ENCODE results near the gene JAK1. TPM values are rescaled to one million over a fixed set of nuclear protein-coding genes. Genes with fewer than 3 reads are reported as not detected.
A peak's percentile ranks its signal among the peaks of the same experiment; 100 is the strongest.

The JAK1 gene
- total RNA-seq, 1 experiment from 2014 or later, result 339 TPM

DNA sequence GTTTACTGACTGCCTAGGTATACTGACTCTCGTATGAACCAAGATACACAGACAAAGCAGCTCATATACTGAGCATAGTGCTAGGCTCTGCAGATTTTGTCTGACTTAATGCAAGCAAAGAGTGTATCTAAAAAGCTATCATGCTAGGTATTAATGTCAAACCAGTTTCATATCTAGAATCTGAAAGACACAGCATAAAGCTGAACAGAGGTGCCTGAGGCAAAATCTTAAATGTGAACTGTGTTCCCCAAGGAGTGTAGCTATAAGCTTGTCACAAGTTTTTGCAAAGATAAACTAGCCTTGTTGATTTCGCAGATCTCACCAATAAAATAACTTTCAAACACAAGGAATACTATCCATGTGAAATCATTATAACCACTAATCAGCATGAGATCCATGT lies 18.1 kb downstream of the JAK1 start:
- Histone ChIP-seq H3K9me3 (ENCODE audit: low read depth, low read length, poor library complexity, severe bottlenecking) (no peaks in the 10 kb centered on the region), H3K36me3 (ENCODE audit: insufficient read depth, low read length, poor library complexity, severe bottlenecking) (no peaks in the 10 kb centered on the region), H3K4me3 (ENCODE audit: low read depth, low read length, poor library complexity, severe bottlenecking) (no peak overlapping the region), H3K27me3 (replicated peaks; ENCODE audit: insufficient read depth, low read depth, low read length, poor library complexity) (no peaks in the 10 kb centered on the region), H3K27ac (ENCODE audit: low read depth, low read length, poor library complexity, severe bottlenecking) (peak overlapping the region; percentile 86), H3K4me1 (ENCODE audit: insufficient read depth, low read length, poor library complexity, severe bottlenecking) (peaks cover 82% of the 10 kb centered on the region)
- DNase-seq (ENCODE audit: low spot score), result no peak
- BruUV-seq (replicated peaks), result no TSS peak
- no peak for TF ChIP-seq EZH2 (IDR thresholded peaks at IDR 0.05; ENCODE audit: borderline replicate concordance, low read depth, low read length, poor library complexity, severe bottlenecking)
- TF ChIP-seq, protein P1, sequence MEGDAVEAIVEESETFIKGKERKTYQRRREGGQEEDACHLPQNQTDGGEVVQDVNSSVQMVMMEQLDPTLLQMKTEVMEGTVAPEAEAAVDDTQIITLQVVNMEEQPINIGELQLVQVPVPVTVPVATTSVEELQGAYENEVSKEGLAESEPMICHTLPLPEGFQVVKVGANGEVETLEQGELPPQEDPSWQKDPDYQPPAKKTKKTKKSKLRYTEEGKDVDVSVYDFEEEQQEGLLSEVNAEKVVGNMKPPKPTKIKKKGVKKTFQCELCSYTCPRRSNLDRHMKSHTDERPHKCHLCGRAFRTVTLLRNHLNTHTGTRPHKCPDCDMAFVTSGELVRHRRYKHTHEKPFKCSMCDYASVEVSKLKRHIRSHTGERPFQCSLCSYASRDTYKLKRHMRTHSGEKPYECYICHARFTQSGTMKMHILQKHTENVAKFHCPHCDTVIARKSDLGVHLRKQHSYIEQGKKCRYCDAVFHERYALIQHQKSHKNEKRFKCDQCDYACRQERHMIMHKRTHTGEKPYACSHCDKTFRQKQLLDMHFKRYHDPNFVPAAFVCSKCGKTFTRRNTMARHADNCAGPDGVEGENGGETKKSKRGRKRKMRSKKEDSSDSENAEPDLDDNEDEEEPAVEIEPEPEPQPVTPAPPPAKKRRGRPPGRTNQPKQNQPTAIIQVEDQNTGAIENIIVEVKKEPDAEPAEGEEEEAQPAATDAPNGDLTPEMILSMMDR (conservative IDR thresholded peaks at IDR 0.05; ENCODE audit: low read depth, low read length), result no peak
- intact Hi-C loops (cut with micrococcal nuclease; ENCODE audit: unreplicated experiment), result no loop called here
- CTCF ChIA-PET, result no interaction called here
- POLR2A ChIA-PET (ENCODE audit: low non-redundant PET), result no interaction called here

DNA sequence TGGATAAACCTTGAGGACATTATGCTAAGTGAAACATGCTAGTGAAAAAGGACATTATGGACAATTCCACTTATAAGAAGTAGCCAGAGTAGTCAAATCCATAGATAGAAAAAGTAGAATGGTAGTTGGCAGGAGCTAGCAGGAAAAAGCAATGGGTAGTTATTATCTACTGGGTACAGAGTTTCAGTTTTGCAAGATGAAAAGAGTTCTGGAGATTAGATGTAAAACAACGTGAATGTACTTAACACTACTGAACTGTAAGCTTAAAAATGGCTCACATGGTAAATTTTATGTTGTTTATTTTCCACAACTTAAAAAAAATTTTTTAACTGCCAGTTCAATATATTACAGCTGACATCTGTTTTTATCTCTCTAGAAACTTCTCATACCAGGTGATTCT lies 19.4 kb downstream of the JAK1 start:
- Histone ChIP-seq H3K9me3 (ENCODE audit: low read depth, low read length, poor library complexity, severe bottlenecking) (no peaks in the 10 kb centered on the region), H3K27ac (ENCODE audit: low read depth, low read length, poor library complexity, severe bottlenecking) (peak overlapping the region; percentile 86), H3K4me3 (ENCODE audit: low read depth, low read length, poor library complexity, severe bottlenecking) (no peak overlapping the region), H3K27me3 (replicated peaks; ENCODE audit: insufficient read depth, low read depth, low read length, poor library complexity) (no peaks in the 10 kb centered on the region), H3K36me3 (ENCODE audit: insufficient read depth, low read length, poor library complexity, severe bottlenecking) (no peaks in the 10 kb centered on the region), H3K4me1 (ENCODE audit: insufficient read depth, low read length, poor library complexity, severe bottlenecking) (peaks cover 82% of the 10 kb centered on the region)
- no peak for TF ChIP-seq EZH2 (IDR thresholded peaks at IDR 0.05; ENCODE audit: borderline replicate concordance, low read depth, low read length, poor library complexity, severe bottlenecking)
- TF ChIP-seq, protein P1 (conservative IDR thresholded peaks at IDR 0.05; ENCODE audit: low read depth, low read length), result no peak
- intact Hi-C loops (cut with micrococcal nuclease; ENCODE audit: unreplicated experiment), result no loop called here
- CTCF ChIA-PET, result no interaction called here
- DNase-seq (ENCODE audit: low spot score), result no peak
- POLR2A ChIA-PET (ENCODE audit: low non-redundant PET), result no interaction called here
- BruUV-seq (replicated peaks), result no TSS peak

DNA sequence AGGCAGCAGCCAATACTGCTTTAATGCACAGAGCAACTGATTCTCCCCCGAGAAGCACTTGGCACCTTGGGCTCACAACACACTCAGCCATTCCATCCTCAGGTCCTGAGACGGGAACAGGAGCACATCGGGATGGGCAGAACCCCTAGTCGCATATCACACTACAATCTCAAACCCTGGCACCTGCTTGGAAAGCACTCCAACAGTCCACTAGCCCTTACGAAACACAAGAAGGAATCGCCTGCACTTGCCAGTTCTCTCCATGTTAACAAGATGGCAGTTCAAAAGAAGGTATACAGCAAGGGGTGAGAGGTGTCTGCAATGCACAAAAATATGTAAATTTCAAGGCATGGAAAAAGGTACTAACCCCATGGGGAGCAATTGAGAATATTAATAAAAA lies 21.4 kb downstream of the JAK1 start:
- H3K27ac ChIP-seq (ENCODE audit: low read depth, low read length, poor library complexity, severe bottlenecking), result peak overlapping the region; percentile 22
- no peaks in the 10 kb centered on the region for H3K36me3 ChIP-seq (ENCODE audit: insufficient read depth, low read length, poor library complexity, severe bottlenecking)
- CTCF ChIA-PET, result no interaction called here
- H3K4me3 ChIP-seq (ENCODE audit: low read depth, low read length, poor library complexity, severe bottlenecking), result no peak overlapping the region
- TF ChIP-seq EZH2 (IDR thresholded peaks at IDR 0.05; ENCODE audit: borderline replicate concordance, low read depth, low read length, poor library complexity, severe bottlenecking), result no peak
- TF ChIP-seq, protein P1 (conservative IDR thresholded peaks at IDR 0.05; ENCODE audit: low read depth, low read length), result no peak
- peaks cover 81% of the 10 kb centered on the region for H3K4me1 ChIP-seq (ENCODE audit: insufficient read depth, low read length, poor library complexity, severe bottlenecking)
- POLR2A ChIA-PET (ENCODE audit: low non-redundant PET), result no interaction called here
- H3K27me3 ChIP-seq (replicated peaks; ENCODE audit: insufficient read depth, low read depth, low read length, poor library complexity), result no peaks in the 10 kb centered on the region
- DNase-seq (ENCODE audit: low spot score), result no peak
- H3K9me3 ChIP-seq (ENCODE audit: low read depth, low read length, poor library complexity, severe bottlenecking), result no peaks in the 10 kb centered on the region
- intact Hi-C loops (cut with micrococcal nuclease; ENCODE audit: unreplicated experiment), result no loop called here
- BruUV-seq (replicated peaks), result no TSS peak
